Measurements from ENCODE around the gene SLC22A7. TPM values are rescaled to one million over a fixed set of nuclear protein-coding genes. Genes with fewer than 3 reads are reported as not detected.

The SLC22A7 gene
- total and polyA plus RNA-seq, 4 donors, result not detected

- TF ChIP-seq CTCF (IDR thresholded peaks at IDR 0.05; ENCODE audit: control extremely low read depth, extremely low read depth), result no peak
- H3K27ac ChIP-seq (ENCODE audit: low read depth in 1 of 2, low read length in 1 of 2), result no peak overlapping the region
These were observed 22.1 kb upstream of the SLC22A7 start for GRCh38 chr6:43275801-43276576.

GRCh38 chr6:43276577-43277305 is 21.3 kb upstream of the SLC22A7 start:
- H3K9me3 ChIP-seq (ENCODE audit: control insufficient read depth in 4 of 4, insufficient read depth in 3 of 4, low read length in 3 of 4), result peaks cover 0 to 4% (median 0%) of the 10 kb centered on the region in 4 donors
- H3K9ac ChIP-seq (ENCODE audit: insufficient read depth in 1 of 2, low read length in 2 of 2), result no peak overlapping the region
- no peak for ATAC-seq (ENCODE audit: insufficient read depth, low FRiP score)
- no peaks in the 10 kb centered on the region for H3K36me3 ChIP-seq (ENCODE audit: control insufficient read depth in 4 of 4, insufficient read depth in 4 of 4, low read length in 4 of 4)
- no peak overlapping the region for H3K27ac ChIP-seq (ENCODE audit: low read depth in 1 of 2, low read length in 1 of 2)
- no peak overlapping the region for H3K4me3 ChIP-seq
- peaks cover 0 to 22% (median 4%) of the 10 kb centered on the region in 5 donors for H3K4me1 ChIP-seq (ENCODE audit: control insufficient read depth in 5 of 5, insufficient read depth in 5 of 5, low read length in 5 of 5)
- TF ChIP-seq CTCF (IDR thresholded peaks at IDR 0.05; ENCODE audit: control extremely low read depth, extremely low read depth), result no peak
- DNase-seq, result no peak
- WGBS, 2 donors, result 82 to 84% methylated on average over 11 of the region's 11 CpGs
- peaks cover 0 to 21% (median 11%) of the 10 kb centered on the region in 3 donors for H3K27me3 ChIP-seq (ENCODE audit: control insufficient read depth in 3 of 3, insufficient read depth in 3 of 3, low read length in 2 of 3)

More at GRCh38 chr6:43275801-43276576, 22.1 kb upstream of the SLC22A7 start:
- Histone ChIP-seq H3K36me3 (ENCODE audit: control insufficient read depth in 4 of 4, insufficient read depth in 4 of 4, low read length in 4 of 4) (no peaks in the 10 kb centered on the region), H3K9ac (ENCODE audit: insufficient read depth in 1 of 2, low read length in 2 of 2) (no peak overlapping the region), H3K9me3 (ENCODE audit: control insufficient read depth in 4 of 4, insufficient read depth in 3 of 4, low read length in 3 of 4) (peaks cover 0 to 4% (median 0%) of the 10 kb centered on the region in 4 donors), H3K27me3 (ENCODE audit: control insufficient read depth in 3 of 3, insufficient read depth in 3 of 3, low read length in 2 of 3) (peaks cover 0 to 21% (median 11%) of the 10 kb centered on the region in 3 donors), H3K4me1 (ENCODE audit: control insufficient read depth in 5 of 5, insufficient read depth in 5 of 5, low read length in 5 of 5) (peaks cover 0 to 27% (median 4%) of the 10 kb centered on the region in 5 donors), H3K4me3 (no peak overlapping the region)
- ATAC-seq (ENCODE audit: insufficient read depth, low FRiP score), result no peak
- DNase-seq, result peak; percentile 34 to 55 (median 40)
- WGBS, 2 donors, result 7 to 15% methylated on average over 64 of the region's 64 CpGs

- no peaks in the 10 kb centered on the region for H3K36me3 ChIP-seq (ENCODE audit: control insufficient read depth in 4 of 4, insufficient read depth in 4 of 4, low read length in 4 of 4)
- no peak overlapping the region for H3K27ac ChIP-seq (ENCODE audit: low read depth in 1 of 2, low read length in 1 of 2)
- H3K4me1 ChIP-seq (ENCODE audit: control insufficient read depth in 5 of 5, insufficient read depth in 5 of 5, low read length in 5 of 5), result peaks cover 0 to 22% (median 4%) of the 10 kb centered on the region in 5 donors
- ATAC-seq (ENCODE audit: insufficient read depth, low FRiP score), result no peak
- H3K27me3 ChIP-seq (ENCODE audit: control insufficient read depth in 3 of 3, insufficient read depth in 3 of 3, low read length in 2 of 3), result peaks cover 0 to 21% (median 11%) of the 10 kb centered on the region in 3 donors
- H3K9ac ChIP-seq (ENCODE audit: insufficient read depth in 1 of 2, low read length in 2 of 2), result no peak overlapping the region
- WGBS, 2 donors, result 79 to 87% methylated on average over 6 of the region's 6 CpGs
- H3K9me3 ChIP-seq (ENCODE audit: control insufficient read depth in 4 of 4, insufficient read depth in 3 of 4, low read length in 3 of 4), result peaks cover 0 to 4% (median 0%) of the 10 kb centered on the region in 4 donors
- DNase-seq, result no peak
- no peak for TF ChIP-seq CTCF (IDR thresholded peaks at IDR 0.05; ENCODE audit: control extremely low read depth, extremely low read depth)
- no peak overlapping the region for H3K4me3 ChIP-seq
These were observed 20.8 kb upstream of the SLC22A7 start for GRCh38 chr6:43277306-43277642.

Measured in lung (tissue), 12 donors.